Esophagus squamous epithelium (tissue), 5 donors: ENCODE measurements around the gene CRELD2. TPM values are rescaled to one million over a fixed set of nuclear protein-coding genes. Genes with fewer than 3 reads are reported as not detected.

ENCODE experiments used
- DNase-seq: peaks from one replicate; lab custom pipeline; 2025; lab: John Stamatoyannopoulos, UW
- H3K27ac ChIP-seq, 4 donors: fragments of 200-600 bp; sonication (generic); one replicate each; pipeline ENCODE4 v1.5.1; 2016 to 2019; ENCODE audit warnings: mild to moderate bottlenecking in 1 of 4
- H3K27me3 ChIP-seq, 4 donors: fragments of 200-600 bp; sonication (generic); 1 replicate in 3 of 4; 2 replicates in 1 of 4; pipeline versions ENCODE4 v1.5.1 to v1.6.0; 2017 to 2021; ENCODE audit warnings: antibody characterized with exemption in 1 of 4
- H3K36me3 ChIP-seq, 3 donors: fragments of 200-600 bp; sonication (generic); one replicate each; pipeline ENCODE4 v1.5.1; 2016 to 2019
- H3K4me1 ChIP-seq, 3 donors: fragments of 200-600 bp; sonication (generic); one replicate each; pipeline ENCODE4 v1.5.1; 2017 to 2019
- H3K4me3 ChIP-seq, 4 donors: fragments of 200-600 bp; sonication (generic); 1 replicate in 3 of 4; 2 replicates in 1 of 4; pipeline ENCODE4 v1.5.1; 2016 to 2019; ENCODE audit warnings: mild to moderate bottlenecking in 2 of 4, moderate library complexity in 1 of 4
- H3K9me3 ChIP-seq, 3 donors: fragments of 200-600 bp; sonication (generic); one replicate each; pipeline ENCODE4 v1.5.1; 2016 to 2019
- POLR2A ChIP-seq, 4 donors: fragments of 450-650 bp; IDR thresholded peaks; one replicate each; pipeline ENCODE4 v1.6.1; 2017; ENCODE audit warnings: antibody characterized with exemption in 4 of 4, mild to moderate bottlenecking in 4 of 4, moderate library complexity in 3 of 4
- WGBS, 2 donors: methylation state at CpG; one replicate each; pipeline ENCODE4 v1.1.5; 2018; 5-methylcytosine and 5-hydroxymethylcytosine counted together
- intact Hi-C: fragments of 100-400 bp; cut with DNase I; formaldehyde crosslinking; loops from one replicate; pipeline ENCODE4 v1.15.0; 2022
- total RNA-seq, 4 donors: library from RNA; depleted of rRNA; stranded (reverse); fragments of >200 nt; gene quantifications; one replicate each; pipeline ENCODE4 v1.1.0, GENCODE V29; 2016
- TF ChIP-seq, protein P1 (sequence below), 6 experiments: fragments of 450-650 bp in 4 of 6; fragments of 200-600 bp in 2 of 6; sonication (generic) in 2 of 6; IDR thresholded peaks; one replicate each; pipeline ENCODE4 v1.5.1; 2016 to 2019; ENCODE audit warnings: antibody characterized with exemption in 6 of 6, mild to moderate bottlenecking in 4 of 6, moderate library complexity in 4 of 6
- donor health status: DM: yes; HTN: yes; CAD: no.

Gene CRELD2
- total RNA-seq, 4 donors from 2014 or later: 22.7 to 45.7 (median 35.5) TPM

DNA sequence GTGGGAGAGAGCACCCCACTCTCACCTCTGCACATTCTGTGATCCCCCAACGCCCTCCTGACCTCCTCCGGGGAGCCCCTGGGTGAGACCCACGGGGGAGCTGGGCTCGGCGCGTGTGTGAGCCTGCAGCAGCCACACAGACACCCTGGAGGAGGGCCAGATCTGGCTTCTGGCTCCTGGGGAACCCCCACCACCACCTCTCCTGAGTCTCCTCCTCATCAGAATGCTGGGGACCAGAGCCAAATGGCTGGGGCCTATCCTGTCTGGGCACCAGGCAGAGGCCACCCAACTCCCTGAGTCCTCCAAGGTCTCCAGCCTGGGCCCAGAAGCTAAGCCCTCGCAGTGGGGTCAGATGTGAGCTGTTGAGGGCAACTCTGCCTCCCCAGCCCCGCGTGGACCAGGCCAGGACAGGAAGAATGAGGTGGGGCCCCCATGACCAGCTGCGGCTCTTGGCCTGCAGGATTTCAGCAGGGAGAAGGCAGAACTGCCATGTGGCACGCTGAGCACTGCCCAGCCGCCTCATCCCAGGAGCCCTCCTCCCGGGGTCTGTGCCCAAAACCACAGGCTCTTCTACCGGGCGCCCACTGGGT is 36.7 kb downstream of the CRELD2 start:
- DNase-seq: no peak
- no peaks in the 10 kb centered on the region for H3K9me3 ChIP-seq
- WGBS, 2 donors: 80% methylated on average over 2 of the region's 15 CpGs; no CpG with 5 or more reads in 1 of the 2 donors
- H3K27me3 ChIP-seq: no peaks in the 10 kb centered on the region
- intact Hi-C loops: no loop called here
- no peaks in the 10 kb centered on the region for H3K36me3 ChIP-seq
- H3K4me3 ChIP-seq: no peak overlapping the region
- peaks cover 45 to 88% (median 49%) of the 10 kb centered on the region in 3 donors for H3K4me1 ChIP-seq
- no peak for TF ChIP-seq POLR2A (IDR thresholded peaks at IDR 0.05)
- H3K27ac ChIP-seq: peak overlapping the region in 2 of 4 donors; percentile 65 to 89

DNA sequence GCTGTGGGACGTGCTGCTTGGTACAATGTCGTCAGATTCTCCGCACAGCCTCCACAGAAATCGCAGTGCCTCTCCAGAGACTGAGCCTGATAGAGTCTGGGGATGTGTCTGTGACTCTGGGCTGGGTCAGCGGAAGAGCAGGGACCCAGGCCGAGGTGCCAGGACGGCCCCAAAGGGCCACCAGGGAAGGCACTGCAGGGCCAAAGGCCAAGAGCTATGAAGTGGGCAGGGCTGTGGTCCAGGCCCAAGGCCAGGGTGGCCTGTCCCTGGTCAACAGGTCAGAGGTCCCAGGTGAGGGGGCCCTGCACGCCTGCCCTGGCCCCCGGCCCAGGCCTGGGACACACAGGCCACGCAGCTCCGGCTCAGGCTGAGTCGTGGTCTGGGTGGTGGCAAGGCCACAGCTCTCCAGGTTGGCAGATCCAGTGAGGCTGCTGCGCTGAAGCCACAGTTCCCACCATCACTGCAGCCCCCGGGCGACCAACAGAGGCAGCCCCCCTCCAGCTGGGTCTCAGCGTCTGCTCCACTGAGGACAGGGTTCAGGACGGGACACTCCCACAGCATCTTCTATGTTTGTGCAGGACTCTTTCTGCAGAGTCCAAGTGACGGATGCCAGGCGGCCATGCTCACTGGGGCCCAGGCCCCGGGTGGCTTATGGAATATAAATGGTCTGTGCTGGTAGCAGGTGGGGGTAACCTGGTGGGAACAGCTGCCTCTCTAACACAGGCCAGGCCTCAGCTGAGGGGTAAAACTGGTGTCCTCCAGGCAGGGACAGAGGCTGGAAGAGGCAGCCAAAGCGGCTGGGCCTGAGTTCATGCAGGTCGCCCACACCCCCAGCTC is 37.4 kb downstream of the CRELD2 start:
- H3K36me3 ChIP-seq: no peaks in the 10 kb centered on the region
- WGBS, 2 donors: 96 to 100% methylated on average over 2 to 4 of the region's 22 CpGs
- DNase-seq: no peak
- intact Hi-C loops: no loop called here
- no peak for TF ChIP-seq POLR2A (IDR thresholded peaks at IDR 0.05)
- TF ChIP-seq, protein P1, sequence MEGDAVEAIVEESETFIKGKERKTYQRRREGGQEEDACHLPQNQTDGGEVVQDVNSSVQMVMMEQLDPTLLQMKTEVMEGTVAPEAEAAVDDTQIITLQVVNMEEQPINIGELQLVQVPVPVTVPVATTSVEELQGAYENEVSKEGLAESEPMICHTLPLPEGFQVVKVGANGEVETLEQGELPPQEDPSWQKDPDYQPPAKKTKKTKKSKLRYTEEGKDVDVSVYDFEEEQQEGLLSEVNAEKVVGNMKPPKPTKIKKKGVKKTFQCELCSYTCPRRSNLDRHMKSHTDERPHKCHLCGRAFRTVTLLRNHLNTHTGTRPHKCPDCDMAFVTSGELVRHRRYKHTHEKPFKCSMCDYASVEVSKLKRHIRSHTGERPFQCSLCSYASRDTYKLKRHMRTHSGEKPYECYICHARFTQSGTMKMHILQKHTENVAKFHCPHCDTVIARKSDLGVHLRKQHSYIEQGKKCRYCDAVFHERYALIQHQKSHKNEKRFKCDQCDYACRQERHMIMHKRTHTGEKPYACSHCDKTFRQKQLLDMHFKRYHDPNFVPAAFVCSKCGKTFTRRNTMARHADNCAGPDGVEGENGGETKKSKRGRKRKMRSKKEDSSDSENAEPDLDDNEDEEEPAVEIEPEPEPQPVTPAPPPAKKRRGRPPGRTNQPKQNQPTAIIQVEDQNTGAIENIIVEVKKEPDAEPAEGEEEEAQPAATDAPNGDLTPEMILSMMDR (IDR thresholded peaks at IDR 0.05): no peak
- H3K27ac ChIP-seq: peak overlapping the region in 2 of 4 donors; percentile 65 to 89
- H3K4me1 ChIP-seq: peaks cover 41 to 81% (median 45%) of the 10 kb centered on the region in 3 donors
- no peaks in the 10 kb centered on the region for H3K27me3 ChIP-seq
- no peaks in the 10 kb centered on the region for H3K9me3 ChIP-seq
- H3K4me3 ChIP-seq: no peak overlapping the region

DNA sequence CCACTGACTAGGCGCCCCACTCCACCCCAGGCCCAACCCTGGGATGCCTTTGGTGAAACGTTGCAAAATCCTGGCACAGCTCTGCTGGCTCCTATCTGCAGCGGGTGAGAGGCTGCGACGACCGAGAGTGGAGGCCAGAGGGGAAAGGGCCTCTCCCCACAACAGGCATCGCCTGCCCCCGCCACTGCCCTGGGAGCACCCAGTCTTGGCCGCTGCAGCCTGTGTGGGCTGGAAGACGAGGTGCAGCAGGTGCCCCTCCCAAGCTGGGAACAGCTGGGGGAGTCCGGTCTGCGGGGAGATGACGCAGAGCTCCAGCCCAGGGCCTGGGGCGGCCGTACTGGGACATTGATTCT is 38.0 kb downstream of the CRELD2 start:
- Histone ChIP-seq H3K36me3 (peaks cover 0 to under 1% (median 0%) of the 10 kb centered on the region in 3 donors), H3K9me3 (no peaks in the 10 kb centered on the region), H3K27ac (no peak overlapping the region), H3K27me3 (no peaks in the 10 kb centered on the region), H3K4me1 (peaks cover 35 to 75% (median 43%) of the 10 kb centered on the region in 3 donors), H3K4me3 (no peak overlapping the region)
- 92% methylated on average over 5 of the region's 15 CpGs; no CpG with 5 or more reads in 1 of the 2 donors for WGBS, 2 donors
- TF ChIP-seq POLR2A (IDR thresholded peaks at IDR 0.05): no peak
- TF ChIP-seq, protein P1 (IDR thresholded peaks at IDR 0.05): no peak
- no peak for DNase-seq
- intact Hi-C loops: no loop called here

DNA sequence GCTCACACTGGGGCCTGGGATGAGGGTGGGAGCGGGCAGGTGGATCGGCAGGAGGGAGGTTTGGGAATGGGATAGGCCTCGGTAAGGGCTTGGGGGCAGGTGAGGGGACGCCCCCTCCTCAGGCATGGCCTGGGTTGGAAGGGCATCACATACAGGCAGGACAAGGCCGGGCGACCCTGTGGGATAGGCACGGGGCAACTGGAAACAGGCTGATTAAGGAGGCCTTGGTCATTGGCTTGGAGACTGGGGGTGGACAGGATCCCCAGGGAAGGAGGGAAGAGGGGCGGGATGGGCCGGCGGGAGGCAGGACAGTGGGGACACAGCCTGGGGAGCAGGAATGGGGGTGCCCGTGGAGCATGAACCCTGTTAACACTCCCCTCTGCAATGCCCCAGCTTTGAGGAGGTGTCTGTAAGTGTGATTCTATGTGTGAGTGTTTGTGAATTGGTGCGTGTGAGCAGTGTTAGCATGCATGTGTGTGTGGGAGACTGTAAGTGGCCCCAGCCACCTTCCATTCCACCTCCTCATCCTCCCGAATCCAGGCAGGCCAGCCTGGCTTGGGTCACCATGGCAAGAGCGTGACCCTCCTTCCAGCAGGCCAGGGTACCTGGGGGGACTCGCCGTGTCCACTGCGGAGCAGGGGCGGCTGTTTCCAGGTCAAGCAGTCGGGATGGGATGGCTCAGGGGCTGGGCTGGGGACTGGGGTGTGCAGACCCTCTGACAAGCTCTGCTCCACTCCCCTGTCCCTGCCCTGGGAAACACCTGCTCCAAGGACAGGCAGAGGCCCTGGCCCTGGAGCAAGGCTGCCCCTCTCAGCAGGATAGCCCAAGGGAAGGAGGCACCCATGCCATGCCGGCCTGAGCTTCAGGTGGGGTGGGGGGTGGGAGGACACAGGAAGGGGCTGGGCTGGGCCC is 38.7 kb downstream of the CRELD2 start:
- 88 to 93% methylated on average over 8 to 11 of the region's 20 CpGs for WGBS, 2 donors
- H3K4me3 ChIP-seq: no peak overlapping the region
- H3K27me3 ChIP-seq: no peaks in the 10 kb centered on the region
- no peak for DNase-seq
- no peaks in the 10 kb centered on the region for H3K9me3 ChIP-seq
- H3K36me3 ChIP-seq: peaks cover 4 to 8% (median 7%) of the 10 kb centered on the region in 3 donors
- peaks cover 29 to 67% (median 35%) of the 10 kb centered on the region in 3 donors for H3K4me1 ChIP-seq
- intact Hi-C loops: no loop called here
- no peak overlapping the region for H3K27ac ChIP-seq
- TF ChIP-seq, protein P1 (IDR thresholded peaks at IDR 0.05): no peak
- no peak for TF ChIP-seq POLR2A (IDR thresholded peaks at IDR 0.05)

DNA sequence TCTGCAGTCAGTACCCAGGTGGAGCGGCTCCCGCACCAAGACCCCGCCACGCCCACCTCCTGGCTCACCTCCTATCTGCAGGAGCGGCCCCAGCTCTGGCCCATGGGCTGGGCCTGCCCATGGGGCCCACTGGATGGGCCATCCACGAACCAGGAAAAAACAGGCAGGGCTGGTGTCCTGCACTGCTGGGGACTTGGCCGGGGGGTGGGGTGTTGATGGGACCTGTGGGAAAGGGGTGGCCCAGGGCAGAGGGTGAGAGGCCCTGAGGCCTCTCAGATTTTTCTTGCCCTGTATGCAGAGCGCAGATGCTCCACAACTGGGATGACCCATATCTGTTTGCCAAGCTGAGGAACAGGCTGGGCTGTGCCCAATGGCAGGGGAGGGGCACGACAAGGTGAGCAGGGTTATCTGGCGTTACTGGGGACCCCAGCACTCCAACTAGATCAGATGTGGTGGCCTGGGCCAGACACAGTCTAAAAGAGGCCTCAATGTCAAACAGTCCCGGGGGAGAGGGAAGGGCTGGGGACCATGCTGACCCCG is 39.5 kb downstream of the CRELD2 start:
- Histone ChIP-seq H3K9me3 (no peaks in the 10 kb centered on the region), H3K4me3 (no peak overlapping the region), H3K4me1 (peaks cover 28 to 66% (median 35%) of the 10 kb centered on the region in 3 donors), H3K27ac (no peak overlapping the region), H3K36me3 (peaks cover 8 to 13% (median 12%) of the 10 kb centered on the region in 3 donors), H3K27me3 (no peaks in the 10 kb centered on the region)
- intact Hi-C loops: no loop called here
- DNase-seq: no peak
- WGBS, 2 donors: 60 to 87% methylated on average over 2 to 5 of the region's 12 CpGs
- no peak for TF ChIP-seq POLR2A (IDR thresholded peaks at IDR 0.05)
- TF ChIP-seq, protein P1 (IDR thresholded peaks at IDR 0.05): no peak
